GM12872 (cell line): ENCODE results near the gene GREM2.

Experiments
- CTCF ChIP-seq: IDR thresholded peaks from 3 replicates; pipeline ENCODE4 v1.5.1; 2011; ENCODE audit warnings: low read depth, mild to moderate bottlenecking, low read length, moderate library complexity; ENCODE audit not compliant: insufficient read depth

The GREM2 gene

GRCh38 chr1:240501115-240501514, 110.8 kb downstream of the GREM2 start:
- TF ChIP-seq CTCF, result no peak

GRCh38 chr1:240500647-240501046, 111.3 kb downstream of the GREM2 start:
- TF ChIP-seq CTCF, result no peak

- TF ChIP-seq CTCF, result no peak
Observed at GRCh38 chr1:240499012-240499411, 112.9 kb downstream of the GREM2 start.

- TF ChIP-seq CTCF, result no peak
Observed at GRCh38 chr1:240498335-240498734, 113.6 kb downstream of the GREM2 start.

- TF ChIP-seq CTCF, result no peak
Observed at GRCh38 chr1:240497908-240498307, 114.0 kb downstream of the GREM2 start.

GRCh38 chr1:240496941-240497340, 115.0 kb downstream of the GREM2 start:
- no peak for TF ChIP-seq CTCF

GRCh38 chr1:240496356-240496755, 115.6 kb downstream of the GREM2 start:
- no peak for TF ChIP-seq CTCF

GRCh38 chr1:240495601-240496000, 116.4 kb downstream of the GREM2 start:
- no peak for TF ChIP-seq CTCF
